HG02763 (cell line): ENCODE measurements around the gene TMEM132C.
"Not testable (repeated sequence)": the region's sequence is repeated elsewhere in the genome, so short reads cannot be mapped to it uniquely, and the experiment has no call there.

Source experiments
- ATAC-seq: cut with Tn5 transposase; IDR thresholded peaks from one replicate; pipeline ENCODE4 v1.9.1; 2021; ENCODE audit warnings: mild to moderate bottlenecking, moderate library complexity; ENCODE audit not compliant: unreplicated experiment

Gene TMEM132C

GRCh38 chr12:128267131-128267622 is at the start of gene TMEM132C:
TMEM132C (plus strand) TSS chr12:128267170; CDS start chr12:128267403, 233 bp downstream.
- ATAC-seq = no peak

DNA sequence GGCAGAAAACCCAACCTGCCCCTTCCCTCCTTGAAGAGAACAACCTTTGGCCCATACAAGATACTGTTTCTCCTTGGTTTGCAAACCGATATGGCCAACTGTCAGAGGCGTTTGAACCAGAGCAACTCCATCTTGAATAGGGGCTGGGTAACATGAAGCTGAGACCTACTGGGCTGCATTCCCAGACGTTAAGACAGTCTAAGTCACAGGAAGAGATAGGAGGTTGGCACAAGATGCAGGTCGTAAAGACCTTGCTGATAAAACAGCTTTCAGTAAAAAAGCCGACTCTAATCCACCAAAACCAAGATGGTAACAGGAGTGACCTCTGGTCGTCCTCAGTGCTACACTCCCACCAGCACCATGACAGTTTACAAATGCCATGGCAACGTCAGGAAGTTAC is 42.7 kb upstream of the TMEM132C start:
- ATAC-seq = no peak

DNA sequence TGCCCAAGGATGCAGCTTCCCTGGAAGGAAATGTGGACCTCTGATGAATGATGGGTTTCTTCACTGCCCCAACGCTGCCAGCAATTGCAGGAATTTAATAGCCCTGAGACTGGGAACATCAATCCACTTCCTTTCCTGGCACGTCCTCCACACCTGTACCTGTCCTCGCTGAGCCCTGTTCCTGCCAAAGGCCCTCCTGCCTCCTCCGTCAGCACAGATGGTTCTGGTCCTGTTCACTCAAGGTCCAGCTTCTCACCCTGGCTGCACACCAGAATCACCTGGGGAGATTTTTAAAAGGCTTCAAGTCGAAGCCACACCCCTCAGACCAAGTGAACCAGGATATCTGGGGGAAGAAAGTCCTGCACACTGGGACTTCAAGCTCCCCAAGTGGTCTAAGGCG is 38.4 kb upstream of the TMEM132C start:
- ATAC-seq = no peak

DNA sequence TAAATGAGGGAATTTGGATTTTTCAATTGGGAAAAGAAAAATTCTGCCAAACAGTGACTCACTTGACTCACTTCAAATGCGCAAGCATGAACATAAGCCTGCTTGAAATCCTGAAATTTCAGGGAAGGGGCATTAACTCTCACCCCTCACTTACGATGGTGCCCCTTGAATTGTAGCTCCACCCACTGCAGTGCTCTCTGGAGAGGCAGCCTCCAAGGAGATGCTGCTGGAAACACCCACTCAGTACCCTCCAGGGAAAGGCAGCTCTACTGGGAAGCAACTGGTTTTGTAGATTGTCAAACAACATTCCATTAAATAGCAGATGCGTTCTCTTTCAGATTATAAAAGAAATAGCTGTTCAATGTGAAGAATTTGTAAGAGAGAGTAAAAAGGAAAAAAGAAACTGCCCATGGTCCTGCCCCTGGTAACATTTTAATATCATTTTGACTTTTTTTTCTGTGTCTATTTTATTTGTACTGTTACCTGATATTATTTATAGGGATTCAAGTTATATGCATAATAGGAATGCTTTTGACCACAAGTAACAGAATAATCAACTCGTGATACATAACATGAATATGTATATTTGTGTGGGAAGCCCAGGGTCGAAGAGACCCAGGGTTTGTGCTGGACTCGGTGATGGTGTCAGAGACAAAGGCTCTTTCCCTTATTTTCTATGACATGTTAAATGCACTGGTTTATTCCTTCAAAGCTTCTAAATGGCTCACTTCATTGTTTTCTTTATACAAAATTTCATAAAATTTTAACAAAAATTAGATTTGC is 31.1 kb upstream of the TMEM132C start:
- no peak for ATAC-seq

DNA sequence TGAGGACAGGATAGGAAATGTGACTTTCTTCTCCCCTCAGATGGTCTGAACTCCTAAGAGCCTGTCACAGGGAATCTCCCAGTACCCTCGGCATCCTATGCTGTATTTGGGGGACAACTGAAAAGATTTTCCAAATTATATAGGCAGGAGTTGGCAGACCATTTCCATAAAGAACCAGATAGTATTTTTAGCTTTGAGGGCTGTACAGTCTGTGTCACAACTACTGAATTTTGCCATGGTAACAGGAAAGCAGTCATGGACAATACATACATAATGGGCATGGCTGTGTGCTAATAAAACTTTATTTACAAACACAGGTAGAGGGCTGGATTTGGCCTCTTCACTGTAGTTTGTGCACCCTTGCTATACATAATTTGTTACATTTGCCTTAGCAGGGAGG is 30.4 kb upstream of the TMEM132C start:
- no peak for ATAC-seq

DNA sequence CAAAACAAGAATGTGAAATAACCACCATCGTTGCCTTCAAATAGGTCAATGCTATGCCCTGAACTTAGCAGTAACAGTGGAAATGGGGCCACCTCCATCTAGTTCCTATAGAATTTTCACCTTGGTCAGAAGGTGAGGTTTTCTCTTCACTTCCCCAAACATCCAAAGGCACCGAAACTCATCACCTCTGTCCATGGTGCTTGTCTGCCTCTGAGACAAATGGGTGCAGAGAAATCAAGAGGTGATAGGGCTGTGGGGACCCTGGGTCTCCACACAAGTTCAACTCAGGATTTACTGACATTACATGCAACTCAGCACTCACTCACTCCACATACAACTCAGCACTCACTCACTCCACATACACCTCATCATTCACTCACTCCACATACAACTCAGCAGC is 26.2 kb upstream of the TMEM132C start:
- ATAC-seq = no peak

DNA sequence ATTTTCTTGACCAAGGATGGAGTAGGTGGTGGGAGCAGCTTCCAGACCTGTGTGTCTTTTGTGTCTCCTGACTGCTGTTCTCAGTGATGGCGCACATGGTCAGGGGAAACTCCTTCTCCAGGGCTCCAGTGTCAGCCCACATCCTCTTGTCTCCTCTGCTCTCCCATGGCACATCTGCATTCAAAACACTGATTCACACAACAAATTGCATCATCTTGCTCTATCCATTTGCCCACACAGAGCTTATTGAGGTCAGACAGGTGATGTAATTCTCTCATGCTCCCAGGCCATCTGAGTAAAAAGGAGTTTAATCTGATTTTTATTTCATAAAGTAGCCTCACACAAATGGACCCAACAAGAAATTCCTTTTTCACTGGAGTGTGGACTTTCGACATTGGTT is 21.8 kb upstream of the TMEM132C start:
- no peak for ATAC-seq

GRCh38 chr12:128245905-128246304 is 21.1 kb upstream of the TMEM132C start:
- ATAC-seq = no peak

GRCh38 chr12:128250096-128250495 is 16.9 kb upstream of the TMEM132C start:
- ATAC-seq = no peak

GRCh38 chr12:128253829-128254228 is 13.1 kb upstream of the TMEM132C start:
- not testable (repeated sequence) for ATAC-seq

DNA sequence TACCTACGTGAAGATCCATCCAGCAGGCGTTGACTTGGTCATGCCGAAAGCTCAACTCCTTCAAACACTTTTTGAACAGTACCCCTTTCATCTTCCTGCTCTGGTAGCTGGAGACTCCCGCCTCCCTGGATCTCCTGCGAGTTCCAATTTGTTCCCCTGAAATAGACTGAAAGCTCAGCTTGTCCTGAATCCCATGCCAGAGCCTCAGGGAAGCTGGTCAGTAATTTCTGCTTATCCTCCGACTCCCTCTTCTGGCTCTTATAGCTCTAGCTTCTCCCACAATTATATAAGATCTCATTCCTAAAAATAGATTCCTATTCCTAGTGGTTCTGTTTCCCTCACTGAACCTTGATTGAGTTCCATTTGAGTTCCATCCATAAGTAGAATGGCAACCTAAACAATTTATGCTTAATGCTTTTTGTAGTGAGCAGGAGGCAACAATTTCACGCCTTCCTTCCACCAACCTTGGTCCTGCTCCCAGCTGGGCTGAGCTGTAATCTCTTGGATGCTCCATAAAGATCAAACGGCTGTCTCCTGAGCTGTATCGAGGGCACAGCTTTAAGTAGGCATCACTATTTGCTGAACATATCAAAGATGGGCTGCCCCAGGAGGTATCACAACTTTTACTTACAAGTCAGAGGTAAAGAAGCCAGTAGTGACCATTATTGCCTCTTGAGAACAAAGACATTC is 8.0 kb upstream of the TMEM132C start:
- no peak for ATAC-seq

GRCh38 chr12:128259556-128260070 is 7.4 kb upstream of the TMEM132C start:
- no peak for ATAC-seq

- no peak for ATAC-seq
Observed at GRCh38 chr12:128261757-128262156, 5.2 kb upstream of the TMEM132C start.

DNA sequence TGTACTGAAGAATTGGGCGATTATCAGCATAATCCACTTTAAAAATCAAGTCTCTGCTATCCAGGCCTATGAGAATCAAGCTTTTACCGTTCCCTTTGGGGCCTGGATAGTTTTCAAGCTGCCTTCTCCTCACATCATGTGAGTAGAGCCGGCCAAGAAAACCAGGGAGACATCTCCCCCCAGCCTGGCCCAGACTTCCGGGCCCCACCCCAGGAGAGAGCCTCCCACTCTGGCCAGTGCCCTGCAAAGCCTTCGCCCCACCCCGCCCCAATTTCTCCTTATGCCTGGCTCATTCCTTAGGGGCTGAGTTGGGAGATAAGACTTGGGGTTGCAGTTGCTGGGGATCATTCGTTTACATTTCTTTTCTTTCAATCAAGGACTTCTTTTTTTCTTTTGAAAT is 1.4 kb upstream of the TMEM132C start:
- no peak for ATAC-seq

DNA sequence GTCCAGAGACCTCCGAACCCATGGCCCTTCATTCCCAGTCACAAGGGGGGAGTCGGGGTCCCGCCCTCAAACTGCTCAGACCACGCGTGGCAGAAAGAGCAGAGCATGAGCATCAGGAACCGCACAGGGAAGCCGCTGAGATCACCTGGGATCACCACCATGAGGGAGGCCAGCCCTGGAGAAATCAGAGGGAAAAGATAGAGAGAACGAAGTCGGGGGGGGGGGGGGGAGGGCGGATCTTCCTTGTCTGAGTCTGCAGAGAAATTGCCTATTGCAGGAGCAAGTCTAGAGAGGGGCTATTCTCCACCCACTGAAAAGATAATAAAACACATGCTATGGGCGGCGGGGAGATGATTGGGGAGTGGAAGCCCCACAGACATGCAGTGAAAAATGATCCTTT is 884 bp upstream of the TMEM132C start:
- no peak for ATAC-seq

GRCh38 chr12:128266541-128267130 is 334 bp upstream of the TMEM132C start:
- ATAC-seq = no peak

GRCh38 chr12:128267651-128268378 is 845 bp downstream of the TMEM132C start:
- no peak for ATAC-seq

DNA sequence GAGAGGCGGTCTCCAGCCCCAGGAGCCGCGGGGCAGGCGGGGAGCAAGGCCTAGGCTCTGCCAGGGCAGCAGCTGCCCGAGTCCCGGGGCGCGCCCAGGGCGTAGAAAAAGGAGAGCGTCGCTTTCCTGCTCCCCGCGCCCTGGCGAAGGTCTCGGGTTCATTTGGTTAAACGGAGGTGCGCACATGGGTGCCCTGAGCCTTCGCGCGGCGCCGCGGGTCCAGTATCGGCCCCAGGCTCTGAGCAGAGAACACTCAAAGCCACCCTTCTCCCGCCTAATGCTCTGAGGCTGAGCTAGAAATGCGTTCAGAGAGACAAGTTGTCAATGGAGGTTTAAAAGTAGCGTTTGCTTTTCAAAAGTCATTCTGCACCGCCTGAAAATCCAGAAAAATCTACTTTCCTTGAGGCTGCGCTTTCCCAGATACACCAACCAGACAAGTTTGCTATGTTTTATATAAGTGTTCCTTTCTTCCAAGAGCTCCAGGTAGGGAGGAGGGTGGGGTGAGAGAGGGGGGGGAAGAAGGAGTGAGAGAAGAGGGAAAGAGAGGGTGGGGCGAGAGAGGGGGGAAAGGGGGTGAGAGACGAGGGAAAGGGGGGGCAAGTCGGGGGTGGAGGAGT is 1.5 kb downstream of the TMEM132C start:
- ATAC-seq = no peak

DNA sequence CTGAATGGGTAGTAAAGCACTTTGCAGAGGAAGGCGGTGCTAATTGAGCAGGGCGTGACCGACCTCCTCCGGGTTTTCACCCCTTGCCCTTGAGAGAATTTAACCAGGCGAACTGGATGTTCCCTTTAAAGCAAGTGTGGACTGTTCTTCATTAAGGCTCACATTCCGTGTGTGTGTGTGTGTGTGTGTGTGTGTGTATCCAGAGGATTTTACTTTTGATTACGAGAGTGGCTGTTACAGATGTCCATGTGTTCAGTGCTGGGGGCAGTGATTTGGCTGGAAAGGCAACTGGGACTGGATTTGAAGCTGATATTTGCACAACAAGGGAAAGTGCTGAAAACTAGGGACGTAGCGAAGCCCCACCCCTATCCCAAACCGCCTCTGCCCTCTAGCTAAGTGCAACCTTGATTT is 2.2 kb downstream of the TMEM132C start:
- ATAC-seq = no peak

GRCh38 chr12:128276471-128276870 is 9.5 kb downstream of the TMEM132C start:
- ATAC-seq = no peak

DNA sequence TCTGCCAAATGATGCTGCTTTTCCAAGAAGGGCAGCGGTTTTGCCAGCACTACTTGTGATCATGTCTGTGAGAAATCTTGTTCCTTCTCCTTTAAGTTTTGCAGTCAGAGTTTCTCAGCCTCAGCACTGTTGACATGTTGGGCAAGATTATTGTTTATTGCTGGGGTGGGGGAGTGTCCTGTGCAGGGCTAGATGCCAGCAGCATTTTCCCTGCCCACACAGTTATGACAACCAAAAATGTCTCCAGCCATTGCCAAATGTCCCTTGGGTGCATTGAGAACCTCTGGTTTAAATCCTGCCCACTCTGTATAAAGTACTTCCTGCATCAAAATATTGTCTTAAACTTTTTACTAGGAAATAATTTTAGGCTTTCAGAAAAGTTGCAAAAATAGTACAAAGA is 20.0 kb downstream of the TMEM132C start:
- no peak for ATAC-seq
